ENCODE measurements around the gene MARK4.

MARK4 gene

GRCh38 chr19:45299719-45300118, 48.6 kb downstream of the MARK4 start:
- DNase-seq (ENCODE audit: low spot score) = no peak
- TF ChIP-seq CTCF (IDR thresholded peaks at IDR 0.05; ENCODE audit: extremely low read depth, missing control alignments) = no peak

- no peak for TF ChIP-seq CTCF (IDR thresholded peaks at IDR 0.05; ENCODE audit: extremely low read depth, missing control alignments)
- DNase-seq (ENCODE audit: low spot score) = no peak
Measured at GRCh38 chr19:45302416-45302815, 51.3 kb downstream of the MARK4 start.

- no peak for TF ChIP-seq CTCF (IDR thresholded peaks at IDR 0.05; ENCODE audit: extremely low read depth, missing control alignments)
- no peak for DNase-seq (ENCODE audit: low spot score)
Measured at GRCh38 chr19:45303269-45304060, 52.4 kb downstream of the MARK4 start.

GRCh38 chr19:45304141-45304926, 53.3 kb downstream of the MARK4 start:
- DNase-seq (ENCODE audit: low spot score) = no peak
- no peak for TF ChIP-seq CTCF (IDR thresholded peaks at IDR 0.05; ENCODE audit: extremely low read depth, missing control alignments)

GRCh38 chr19:45305007-45305406, 53.9 kb downstream of the MARK4 start:
- DNase-seq (ENCODE audit: low spot score) = no peak
- TF ChIP-seq CTCF (IDR thresholded peaks at IDR 0.05; ENCODE audit: extremely low read depth, missing control alignments) = no peak

GRCh38 chr19:45305421-45305820, 54.4 kb downstream of the MARK4 start:
- no peak for TF ChIP-seq CTCF (IDR thresholded peaks at IDR 0.05; ENCODE audit: extremely low read depth, missing control alignments)
- no peak for DNase-seq (ENCODE audit: low spot score)

- TF ChIP-seq CTCF (IDR thresholded peaks at IDR 0.05; ENCODE audit: extremely low read depth, missing control alignments) = no peak
- no peak for DNase-seq (ENCODE audit: low spot score)
Measured at GRCh38 chr19:45306040-45306439, 55.0 kb downstream of the MARK4 start.

Measured in GM20000 (cell line).